OCI-LY7 (cell line): ENCODE data around the gene RBM38.

ENCODE experiments used
- EZH2phosphoT487 ChIP-seq: fragments of 200-600 bp; sonication (generic); IDR thresholded peaks from 2 replicates; pipeline ENCODE4 v1.6.1; 2018; ENCODE audit warnings: low read depth, borderline replicate concordance, mild to moderate bottlenecking, mixed run types, antibody characterized with exemption, low read length, moderate library complexity, mixed read lengths
- TF ChIP-seq, protein P1 (sequence below): fragments of 200-600 bp; sonication (generic); conservative IDR thresholded peaks from 2 replicates; pipeline ENCODE4 v1.5.1; 2014; ENCODE audit warnings: mild to moderate bottlenecking, antibody characterized with exemption, low read length, moderate library complexity, mixed read lengths

- TF ChIP-seq, protein P1, sequence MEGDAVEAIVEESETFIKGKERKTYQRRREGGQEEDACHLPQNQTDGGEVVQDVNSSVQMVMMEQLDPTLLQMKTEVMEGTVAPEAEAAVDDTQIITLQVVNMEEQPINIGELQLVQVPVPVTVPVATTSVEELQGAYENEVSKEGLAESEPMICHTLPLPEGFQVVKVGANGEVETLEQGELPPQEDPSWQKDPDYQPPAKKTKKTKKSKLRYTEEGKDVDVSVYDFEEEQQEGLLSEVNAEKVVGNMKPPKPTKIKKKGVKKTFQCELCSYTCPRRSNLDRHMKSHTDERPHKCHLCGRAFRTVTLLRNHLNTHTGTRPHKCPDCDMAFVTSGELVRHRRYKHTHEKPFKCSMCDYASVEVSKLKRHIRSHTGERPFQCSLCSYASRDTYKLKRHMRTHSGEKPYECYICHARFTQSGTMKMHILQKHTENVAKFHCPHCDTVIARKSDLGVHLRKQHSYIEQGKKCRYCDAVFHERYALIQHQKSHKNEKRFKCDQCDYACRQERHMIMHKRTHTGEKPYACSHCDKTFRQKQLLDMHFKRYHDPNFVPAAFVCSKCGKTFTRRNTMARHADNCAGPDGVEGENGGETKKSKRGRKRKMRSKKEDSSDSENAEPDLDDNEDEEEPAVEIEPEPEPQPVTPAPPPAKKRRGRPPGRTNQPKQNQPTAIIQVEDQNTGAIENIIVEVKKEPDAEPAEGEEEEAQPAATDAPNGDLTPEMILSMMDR = no peak
- no peak for TF ChIP-seq EZH2phosphoT487
Observed at GRCh38 chr20:57414867-57415592, 23.8 kb downstream of the RBM38 start.
